ENCODE results near the gene TMTC4. TPM values are rescaled to one million over a fixed set of nuclear protein-coding genes. Genes with fewer than 3 reads are reported as not detected.

The TMTC4 gene
- total RNA-seq, 3 donors from 2014 or later: 17.2 to 23.3 (median 17.8) TPM

DNA sequence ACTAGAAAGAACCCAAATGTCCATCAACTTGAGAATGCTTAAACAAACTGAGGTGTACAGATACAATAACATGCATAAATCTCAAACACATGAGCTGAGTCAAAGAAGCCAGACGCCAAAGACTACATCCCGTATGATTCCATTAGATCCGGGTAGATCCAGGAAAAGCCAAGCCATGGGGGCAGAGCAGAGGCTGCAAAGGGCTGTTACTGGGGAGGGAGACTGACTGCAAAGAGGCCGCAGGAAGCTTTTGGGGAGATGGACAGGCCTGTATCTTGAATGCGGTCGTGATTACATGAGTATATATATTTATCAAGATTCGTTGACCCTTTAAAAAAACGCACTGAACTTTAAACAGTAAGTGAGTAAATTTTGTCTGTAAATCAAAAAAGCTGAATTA, 114.7 kb downstream of the TMTC4 start:
- no peak for DNase-seq
- H3K4me3 ChIP-seq: no peak overlapping the region
- ATAC-seq: no peak
- H3K9me3 ChIP-seq: no peaks in the 10 kb centered on the region
- TF ChIP-seq, protein P1, sequence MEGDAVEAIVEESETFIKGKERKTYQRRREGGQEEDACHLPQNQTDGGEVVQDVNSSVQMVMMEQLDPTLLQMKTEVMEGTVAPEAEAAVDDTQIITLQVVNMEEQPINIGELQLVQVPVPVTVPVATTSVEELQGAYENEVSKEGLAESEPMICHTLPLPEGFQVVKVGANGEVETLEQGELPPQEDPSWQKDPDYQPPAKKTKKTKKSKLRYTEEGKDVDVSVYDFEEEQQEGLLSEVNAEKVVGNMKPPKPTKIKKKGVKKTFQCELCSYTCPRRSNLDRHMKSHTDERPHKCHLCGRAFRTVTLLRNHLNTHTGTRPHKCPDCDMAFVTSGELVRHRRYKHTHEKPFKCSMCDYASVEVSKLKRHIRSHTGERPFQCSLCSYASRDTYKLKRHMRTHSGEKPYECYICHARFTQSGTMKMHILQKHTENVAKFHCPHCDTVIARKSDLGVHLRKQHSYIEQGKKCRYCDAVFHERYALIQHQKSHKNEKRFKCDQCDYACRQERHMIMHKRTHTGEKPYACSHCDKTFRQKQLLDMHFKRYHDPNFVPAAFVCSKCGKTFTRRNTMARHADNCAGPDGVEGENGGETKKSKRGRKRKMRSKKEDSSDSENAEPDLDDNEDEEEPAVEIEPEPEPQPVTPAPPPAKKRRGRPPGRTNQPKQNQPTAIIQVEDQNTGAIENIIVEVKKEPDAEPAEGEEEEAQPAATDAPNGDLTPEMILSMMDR (IDR thresholded peaks at IDR 0.05): no peak
- no peaks in the 10 kb centered on the region for H3K36me3 ChIP-seq (ENCODE audit: low read depth)
- intact Hi-C loops (cut with DNase I, micrococcal nuclease): no loop called here
- no peaks in the 10 kb centered on the region for H3K4me1 ChIP-seq (ENCODE audit: low read depth)

Other genes with a start within 250 kb of the TMTC4 start
- 1 to 10 TPM; 4.8 to 9.2 (median 7.8) TPM for gene GGACT, start 86.0 kb downstream of the TMTC4 start, total RNA-seq